Measurements from ENCODE around the gene COIL.
"Not testable (repeated sequence)": the region's sequence is repeated elsewhere in the genome, so short reads cannot be mapped to it uniquely, and the experiment has no call there.

Gene COIL

DNA sequence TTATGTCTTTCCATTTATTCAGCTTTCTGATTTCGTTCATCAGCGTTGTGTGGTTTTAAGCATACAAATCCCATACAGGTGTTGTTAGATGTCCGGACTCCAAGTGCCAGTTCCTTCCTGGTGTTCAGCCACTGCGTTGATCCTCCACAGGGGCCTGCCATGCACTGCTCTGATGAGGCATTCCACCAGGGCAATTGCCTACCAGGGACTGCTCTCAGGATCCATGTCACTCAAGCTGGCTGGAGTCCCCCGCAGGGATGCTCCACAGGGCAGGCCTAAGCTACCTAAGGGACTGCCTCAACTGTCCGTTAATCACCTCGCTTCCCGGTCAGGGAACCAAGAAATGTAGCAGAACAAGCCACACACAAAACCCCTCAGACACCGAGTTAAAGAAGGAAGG lies 4.4 kb upstream of the COIL start:
- H3K4me1 ChIP-seq (ENCODE audit: control insufficient read depth, insufficient read depth, low read length); H3K27me3 ChIP-seq (ENCODE audit: control insufficient read depth, insufficient read depth, low read length, poor library complexity, severe bottlenecking); H3K36me3 ChIP-seq (ENCODE audit: control insufficient read depth, insufficient read depth, low read length); H3K27ac ChIP-seq (ENCODE audit: insufficient read depth, low read depth, low read length, poor library complexity, severe bottlenecking); H3K9me3 ChIP-seq (ENCODE audit: control insufficient read depth, low read length); H3K4me3 ChIP-seq (ENCODE audit: insufficient read depth, low read depth, low read length): not testable (repeated sequence)
- 90 to 93% methylated on average over 9 of the region's 9 CpGs for WGBS, 2 experiments

GRCh38 chr17:56956992-56957391 lies 3.9 kb downstream of the COIL start:
- Histone ChIP-seq H3K4me3 (ENCODE audit: insufficient read depth, low read depth, low read length) (no peak overlapping the region), H3K27ac (ENCODE audit: insufficient read depth, low read depth, low read length, poor library complexity, severe bottlenecking) (no peak overlapping the region), H3K9me3 (ENCODE audit: control insufficient read depth, low read length) (no peaks in the 10 kb centered on the region), H3K36me3 (ENCODE audit: control insufficient read depth, insufficient read depth, low read length) (no peaks in the 10 kb centered on the region), H3K4me1 (ENCODE audit: control insufficient read depth, insufficient read depth, low read length) (peaks cover 6% of the 10 kb centered on the region), H3K27me3 (ENCODE audit: control insufficient read depth, insufficient read depth, low read length, poor library complexity, severe bottlenecking) (no peaks in the 10 kb centered on the region)
- WGBS, 2 experiments = 95% methylated on average over 4 to 5 of the region's 5 CpGs

DNA sequence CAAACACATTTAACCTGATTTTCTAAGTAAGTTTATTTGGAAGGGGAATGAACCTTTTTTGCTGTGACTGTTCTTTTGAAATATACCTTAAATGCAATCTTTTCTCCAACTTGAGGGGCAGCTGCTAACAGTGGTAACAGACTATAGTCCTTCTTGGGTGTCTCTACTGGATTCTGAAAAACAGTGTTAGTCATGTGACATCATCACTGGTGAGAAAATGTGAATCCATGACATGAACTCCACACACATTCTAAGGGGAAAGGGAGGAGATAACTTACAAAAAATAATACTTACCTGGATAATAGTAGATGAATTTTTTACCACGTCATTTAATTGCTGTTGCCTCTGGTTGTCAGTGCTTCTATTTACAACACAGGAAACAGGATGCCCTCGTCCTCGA lies 11.3 kb downstream of the COIL start:
- H3K36me3 ChIP-seq (ENCODE audit: control insufficient read depth, insufficient read depth, low read length) = peaks cover 29% of the 10 kb centered on the region
- no peak overlapping the region for H3K4me3 ChIP-seq (ENCODE audit: insufficient read depth, low read depth, low read length)
- WGBS, 2 experiments = 90 to 94% methylated on average over 3 of the region's 3 CpGs
- H3K27me3 ChIP-seq (ENCODE audit: control insufficient read depth, insufficient read depth, low read length, poor library complexity, severe bottlenecking) = no peaks in the 10 kb centered on the region
- H3K4me1 ChIP-seq (ENCODE audit: control insufficient read depth, insufficient read depth, low read length) = no peaks in the 10 kb centered on the region
- no peak overlapping the region for H3K27ac ChIP-seq (ENCODE audit: insufficient read depth, low read depth, low read length, poor library complexity, severe bottlenecking)
- H3K9me3 ChIP-seq (ENCODE audit: control insufficient read depth, low read length) = no peaks in the 10 kb centered on the region

- no peak overlapping the region for H3K4me3 ChIP-seq (ENCODE audit: insufficient read depth, low read depth, low read length)
- WGBS, 2 experiments = no CpG with 5 or more reads among the region's 1 CpG
- H3K9me3 ChIP-seq (ENCODE audit: control insufficient read depth, low read length) = no peaks in the 10 kb centered on the region
- H3K36me3 ChIP-seq (ENCODE audit: control insufficient read depth, insufficient read depth, low read length) = peaks cover 39% of the 10 kb centered on the region
- H3K4me1 ChIP-seq (ENCODE audit: control insufficient read depth, insufficient read depth, low read length) = no peaks in the 10 kb centered on the region
- no peaks in the 10 kb centered on the region for H3K27me3 ChIP-seq (ENCODE audit: control insufficient read depth, insufficient read depth, low read length, poor library complexity, severe bottlenecking)
- H3K27ac ChIP-seq (ENCODE audit: insufficient read depth, low read depth, low read length, poor library complexity, severe bottlenecking) = no peak overlapping the region
Observed at GRCh38 chr17:56948491-56948890, 12.4 kb downstream of the COIL start.

DNA sequence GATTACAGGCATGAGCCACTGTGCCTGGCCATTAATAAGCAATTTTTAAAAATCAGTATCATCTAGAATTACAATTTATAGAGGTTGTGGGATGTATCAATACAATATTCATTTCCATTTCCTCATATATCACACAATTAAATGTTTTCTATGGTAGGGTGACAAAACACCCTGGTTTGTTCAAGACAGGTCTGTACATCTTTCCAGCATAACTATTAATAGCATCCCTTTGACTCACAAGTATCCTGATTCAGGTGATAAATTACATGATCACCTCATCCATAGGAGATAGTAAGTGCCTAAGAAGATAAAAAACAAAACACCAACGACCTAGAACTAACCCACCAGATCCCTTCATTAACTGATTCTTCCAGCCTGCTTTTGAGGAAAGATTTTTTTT lies 13.1 kb downstream of the COIL start:
- H3K4me3 ChIP-seq (ENCODE audit: insufficient read depth, low read depth, low read length) = no peak overlapping the region
- 80% methylated on average over 1 of the region's 1 CpG for WGBS, 2 experiments
- no peaks in the 10 kb centered on the region for H3K27me3 ChIP-seq (ENCODE audit: control insufficient read depth, insufficient read depth, low read length, poor library complexity, severe bottlenecking)
- H3K36me3 ChIP-seq (ENCODE audit: control insufficient read depth, insufficient read depth, low read length) = peaks cover 42% of the 10 kb centered on the region
- no peaks in the 10 kb centered on the region for H3K4me1 ChIP-seq (ENCODE audit: control insufficient read depth, insufficient read depth, low read length)
- H3K9me3 ChIP-seq (ENCODE audit: control insufficient read depth, low read length) = no peaks in the 10 kb centered on the region
- H3K27ac ChIP-seq (ENCODE audit: insufficient read depth, low read depth, low read length, poor library complexity, severe bottlenecking) = no peak overlapping the region

GRCh38 chr17:56945938-56946505 lies 14.8 kb downstream of the COIL start:
- Histone ChIP-seq H3K36me3 (ENCODE audit: control insufficient read depth, insufficient read depth, low read length) (peaks cover 47% of the 10 kb centered on the region), H3K4me1 (ENCODE audit: control insufficient read depth, insufficient read depth, low read length) (no peaks in the 10 kb centered on the region), H3K27me3 (ENCODE audit: control insufficient read depth, insufficient read depth, low read length, poor library complexity, severe bottlenecking) (no peaks in the 10 kb centered on the region), H3K4me3 (ENCODE audit: insufficient read depth, low read depth, low read length) (no peak overlapping the region), H3K27ac (ENCODE audit: insufficient read depth, low read depth, low read length, poor library complexity, severe bottlenecking) (no peak overlapping the region), H3K9me3 (ENCODE audit: control insufficient read depth, low read length) (no peaks in the 10 kb centered on the region)
- WGBS, 2 experiments = 93 to 99% methylated on average over 1 to 2 of the region's 3 CpGs

- no peak overlapping the region for H3K4me3 ChIP-seq (ENCODE audit: insufficient read depth, low read depth, low read length)
- no peaks in the 10 kb centered on the region for H3K4me1 ChIP-seq (ENCODE audit: control insufficient read depth, insufficient read depth, low read length)
- no peak overlapping the region for H3K27ac ChIP-seq (ENCODE audit: insufficient read depth, low read depth, low read length, poor library complexity, severe bottlenecking)
- no peaks in the 10 kb centered on the region for H3K27me3 ChIP-seq (ENCODE audit: control insufficient read depth, insufficient read depth, low read length, poor library complexity, severe bottlenecking)
- no peaks in the 10 kb centered on the region for H3K9me3 ChIP-seq (ENCODE audit: control insufficient read depth, low read length)
- 93 to 96% methylated on average over 10 of the region's 10 CpGs for WGBS, 2 experiments
- H3K36me3 ChIP-seq (ENCODE audit: control insufficient read depth, insufficient read depth, low read length) = peaks cover 46% of the 10 kb centered on the region
Observed at GRCh38 chr17:56943505-56944125, 17.2 kb downstream of the COIL start.

DNA sequence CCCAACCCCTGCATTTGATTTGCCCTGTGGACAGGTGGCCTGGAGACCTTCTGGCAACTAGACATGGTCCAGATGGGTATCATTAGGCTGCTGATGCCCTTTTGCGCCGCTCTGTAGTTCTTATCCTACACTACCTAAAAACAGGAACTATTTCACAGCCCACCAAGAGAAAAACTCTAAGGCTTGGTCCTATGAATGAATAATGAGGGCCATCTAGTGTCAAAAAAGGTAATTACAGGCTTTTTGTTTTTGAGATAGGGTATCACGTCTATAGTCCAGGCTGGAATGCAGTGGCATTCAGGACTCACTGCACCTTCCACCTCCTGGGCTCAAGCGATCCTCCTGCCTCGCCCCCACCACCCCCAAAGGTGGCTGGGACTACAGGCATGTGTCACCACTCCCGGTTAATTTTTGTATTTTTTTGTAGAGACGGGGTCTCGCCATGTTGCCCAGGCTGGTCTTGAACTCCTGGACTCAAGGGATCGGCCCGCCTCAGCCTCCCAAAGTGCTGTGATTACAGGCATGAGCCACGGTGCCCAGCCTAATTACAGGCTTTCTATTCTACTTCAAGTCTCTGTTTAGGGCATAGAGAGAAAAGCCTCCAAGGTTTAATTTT lies 20.9 kb downstream of the COIL start:
- no peaks in the 10 kb centered on the region for H3K4me1 ChIP-seq (ENCODE audit: control insufficient read depth, insufficient read depth, low read length)
- 73 to 81% methylated on average over 9 to 11 of the region's 11 CpGs for WGBS, 2 experiments
- H3K27ac ChIP-seq (ENCODE audit: insufficient read depth, low read depth, low read length, poor library complexity, severe bottlenecking) = no peak overlapping the region
- H3K4me3 ChIP-seq (ENCODE audit: insufficient read depth, low read depth, low read length) = no peak overlapping the region
- H3K9me3 ChIP-seq (ENCODE audit: control insufficient read depth, low read length) = no peaks in the 10 kb centered on the region
- H3K36me3 ChIP-seq (ENCODE audit: control insufficient read depth, insufficient read depth, low read length) = peaks cover 46% of the 10 kb centered on the region
- H3K27me3 ChIP-seq (ENCODE audit: control insufficient read depth, insufficient read depth, low read length, poor library complexity, severe bottlenecking) = no peaks in the 10 kb centered on the region

DNA sequence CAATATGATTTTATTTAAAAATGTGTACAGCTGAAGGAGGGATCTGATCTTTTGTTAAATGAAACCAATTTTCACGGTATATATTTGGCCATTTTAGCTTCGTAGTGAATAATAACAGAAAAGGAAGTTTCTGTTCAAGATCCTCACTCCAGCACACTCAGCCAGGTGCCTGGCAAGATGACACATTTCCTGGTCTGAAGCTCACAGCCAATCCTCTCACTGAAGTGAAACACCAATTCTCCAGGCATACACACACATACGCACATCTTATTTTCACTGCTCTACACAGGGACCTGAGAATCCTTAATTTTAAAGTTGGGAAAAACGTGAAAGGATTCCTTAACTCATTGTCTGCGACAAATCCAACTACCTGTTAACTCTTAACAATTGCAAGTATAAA lies 22.6 kb downstream of the COIL start:
- H3K4me3 ChIP-seq (ENCODE audit: insufficient read depth, low read depth, low read length); H3K27me3 ChIP-seq (ENCODE audit: control insufficient read depth, insufficient read depth, low read length, poor library complexity, severe bottlenecking); H3K27ac ChIP-seq (ENCODE audit: insufficient read depth, low read depth, low read length, poor library complexity, severe bottlenecking); H3K9me3 ChIP-seq (ENCODE audit: control insufficient read depth, low read length); H3K4me1 ChIP-seq (ENCODE audit: control insufficient read depth, insufficient read depth, low read length): not testable (repeated sequence)
- H3K36me3 ChIP-seq (ENCODE audit: control insufficient read depth, insufficient read depth, low read length) = peaks cover 30% of the 10 kb centered on the region
- WGBS, 2 experiments = 95 to 99% methylated on average over 4 to 5 of the region's 5 CpGs

GRCh38 chr17:56937687-56938086 lies 23.2 kb downstream of the COIL start:
- no peaks in the 10 kb centered on the region for H3K9me3 ChIP-seq (ENCODE audit: control insufficient read depth, low read length)
- no peaks in the 10 kb centered on the region for H3K27me3 ChIP-seq (ENCODE audit: control insufficient read depth, insufficient read depth, low read length, poor library complexity, severe bottlenecking)
- H3K4me3 ChIP-seq (ENCODE audit: insufficient read depth, low read depth, low read length) = no peak overlapping the region
- H3K36me3 ChIP-seq (ENCODE audit: control insufficient read depth, insufficient read depth, low read length) = peaks cover 30% of the 10 kb centered on the region
- H3K4me1 ChIP-seq (ENCODE audit: control insufficient read depth, insufficient read depth, low read length) = no peaks in the 10 kb centered on the region
- 87 to 97% methylated on average over 2 of the region's 2 CpGs for WGBS, 2 experiments
- H3K27ac ChIP-seq (ENCODE audit: insufficient read depth, low read depth, low read length, poor library complexity, severe bottlenecking) = no peak overlapping the region
